Astrocyte of the hippocampus (primary cell): Measurements from ENCODE around the gene TERT.
"Not testable (repeated sequence)": the region's sequence is repeated elsewhere in the genome, so short reads cannot be mapped to it uniquely, and the experiment has no call there.

Source experiments
- DNase-seq: peaks from one replicate; pipeline ENCODE4 v3.0.0; 2011; ENCODE audit warnings: low read depth, low spot score

TERT gene

DNA sequence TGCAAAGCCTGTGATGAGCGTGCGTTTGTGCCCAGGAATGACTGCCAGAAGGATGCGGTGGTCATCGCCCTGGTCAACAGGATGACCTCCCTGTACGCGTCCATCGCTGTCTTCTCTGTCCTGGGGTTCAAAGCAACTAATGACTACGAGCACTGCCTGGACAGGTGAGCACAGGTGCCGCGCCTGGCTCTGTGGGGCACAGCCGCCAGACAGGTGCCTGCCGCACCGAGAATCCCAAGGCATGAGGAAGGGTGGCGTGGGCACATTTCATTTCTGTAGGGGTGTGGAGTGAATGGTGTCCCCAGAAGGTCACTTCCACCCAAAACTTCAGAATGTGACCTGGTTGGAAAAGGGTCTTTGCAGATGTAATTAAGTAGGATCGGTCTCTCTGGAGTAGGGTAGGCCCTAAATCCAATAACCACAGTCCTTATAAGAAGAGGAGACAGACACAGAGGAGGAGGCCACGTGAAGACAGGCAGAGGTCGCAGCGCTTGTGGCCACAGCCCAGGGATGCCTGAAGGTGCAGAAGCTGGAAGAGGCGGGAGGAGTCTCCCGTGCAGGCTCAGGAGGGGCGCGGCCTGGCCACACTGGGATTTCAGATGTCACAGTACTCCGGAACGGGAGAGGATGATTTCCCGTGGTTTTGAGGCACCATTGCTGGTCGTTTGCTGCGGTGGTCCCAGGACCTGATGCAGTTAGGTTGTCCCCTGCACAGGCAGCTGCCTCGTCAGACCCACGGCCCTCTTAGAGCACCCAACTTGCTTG, 54.2 kb downstream of the TERT start:
- no peak for DNase-seq

DNA sequence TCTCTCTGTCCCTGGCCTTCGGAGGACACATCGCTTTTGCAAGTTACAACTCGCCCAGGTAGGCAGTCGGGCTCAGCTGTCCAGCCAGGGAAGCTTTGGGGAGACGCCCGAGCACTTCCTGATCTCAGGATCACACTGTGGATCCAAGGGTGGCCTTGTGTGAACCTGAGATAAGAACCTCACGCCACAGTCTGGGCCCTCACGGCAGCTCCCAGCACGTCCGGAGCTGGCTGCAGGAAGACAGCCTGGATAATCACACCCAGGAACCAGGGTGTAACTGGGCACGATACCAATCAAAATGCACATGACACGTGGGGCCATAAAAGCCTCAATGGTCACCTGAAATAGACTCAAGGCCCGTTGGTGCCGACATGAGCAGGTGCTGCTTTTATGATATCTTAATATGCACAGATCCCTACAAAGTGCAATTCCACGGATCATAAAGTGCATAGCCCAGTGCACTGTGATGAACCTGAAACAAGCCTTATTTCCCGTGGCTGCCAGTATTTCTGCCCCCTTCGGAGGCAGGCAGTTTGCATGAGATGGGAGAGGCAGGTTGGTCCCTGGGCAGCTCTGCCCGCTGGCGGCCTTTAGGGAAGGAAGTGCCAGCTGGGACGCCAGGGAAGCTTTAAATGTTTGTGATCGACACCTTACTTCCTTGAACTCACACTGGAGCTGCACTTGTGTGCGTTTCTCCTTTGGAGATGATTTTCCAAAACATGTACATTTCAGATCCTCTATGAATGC, 55.2 kb downstream of the TERT start:
- DNase-seq: no peak

DNA sequence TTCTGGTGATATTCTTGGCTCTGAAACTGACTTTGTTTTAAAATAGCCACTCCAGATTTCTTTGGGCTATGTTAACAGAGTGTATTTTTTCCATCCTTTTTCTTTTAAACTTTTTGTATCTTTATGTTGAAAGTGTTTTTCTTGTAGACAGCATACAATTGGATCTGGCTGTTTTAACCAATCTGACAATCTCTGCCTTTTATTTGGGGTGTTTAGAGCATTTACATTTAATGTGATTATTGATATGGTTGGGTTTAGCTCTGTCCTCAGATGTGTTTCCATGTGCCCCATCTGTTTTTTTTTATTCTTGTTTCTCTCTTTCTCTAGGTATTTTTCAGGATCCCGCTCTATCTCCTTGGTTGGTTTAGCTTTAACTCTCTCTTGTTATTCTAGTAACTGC, 59.0 kb downstream of the TERT start:
- no peak for DNase-seq

- DNase-seq: no peak
Observed at GRCh38 chr5:1235379-1235778, 59.5 kb downstream of the TERT start.

GRCh38 chr5:1232780-1233179, 62.1 kb downstream of the TERT start:
- DNase-seq: no peak

DNA sequence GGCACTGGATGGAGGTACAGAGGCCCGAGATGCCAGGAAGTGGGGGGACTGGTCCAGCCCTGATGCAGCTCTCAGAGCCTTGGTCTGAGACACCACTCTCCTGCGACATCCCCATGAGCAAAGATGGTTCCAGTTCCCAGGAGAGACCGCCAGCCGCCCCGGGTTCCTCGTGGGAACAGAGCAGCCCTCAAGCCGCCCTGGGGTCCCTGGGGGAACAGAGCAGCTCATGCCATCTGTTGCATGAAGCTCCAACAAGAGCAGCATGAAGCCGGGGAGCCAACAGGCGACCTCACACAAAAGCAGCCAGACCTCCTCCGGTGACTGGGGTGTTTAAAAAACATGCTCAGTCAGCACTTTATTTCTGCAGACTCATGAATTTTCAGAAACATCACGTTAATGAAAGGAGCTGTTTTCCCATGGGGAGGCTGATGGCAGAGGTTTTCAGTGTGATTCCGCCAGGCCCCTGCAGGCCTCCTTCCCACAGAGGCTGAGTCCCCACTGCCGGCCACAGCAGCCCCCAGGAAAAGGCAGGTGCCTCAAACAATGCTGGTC, 63.4 kb downstream of the TERT start:
- no peak for DNase-seq

DNA sequence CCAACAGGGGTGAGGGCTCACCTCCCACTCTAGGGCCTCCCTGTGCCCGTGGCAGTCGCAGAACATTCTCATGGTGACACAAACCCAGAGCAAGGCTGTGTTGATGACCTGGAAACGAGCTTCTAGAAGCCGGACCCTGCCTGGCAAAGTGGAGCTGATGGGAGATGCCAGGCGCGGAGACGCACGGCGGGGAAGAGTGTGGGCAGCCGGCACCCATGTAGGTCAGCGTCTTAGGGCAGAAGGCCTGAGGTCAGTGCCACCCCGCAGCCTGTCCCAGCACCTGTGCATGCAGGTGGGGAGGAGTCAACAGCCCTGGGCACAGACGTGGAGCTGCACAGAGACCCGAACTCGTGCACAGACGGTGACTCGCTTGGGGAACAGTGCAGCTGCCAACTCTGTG, 64.3 kb downstream of the TERT start:
- DNase-seq: no peak

- no peak for DNase-seq
Observed at GRCh38 chr5:1229822-1230221, 65.0 kb downstream of the TERT start.

GRCh38 chr5:1229023-1229422, 65.8 kb downstream of the TERT start:
- DNase-seq: not testable (repeated sequence)

- no peak for DNase-seq
Observed at GRCh38 chr5:1228120-1228519, 66.7 kb downstream of the TERT start.

GRCh38 chr5:1227667-1228066, 67.2 kb downstream of the TERT start:
- DNase-seq: no peak

DNA sequence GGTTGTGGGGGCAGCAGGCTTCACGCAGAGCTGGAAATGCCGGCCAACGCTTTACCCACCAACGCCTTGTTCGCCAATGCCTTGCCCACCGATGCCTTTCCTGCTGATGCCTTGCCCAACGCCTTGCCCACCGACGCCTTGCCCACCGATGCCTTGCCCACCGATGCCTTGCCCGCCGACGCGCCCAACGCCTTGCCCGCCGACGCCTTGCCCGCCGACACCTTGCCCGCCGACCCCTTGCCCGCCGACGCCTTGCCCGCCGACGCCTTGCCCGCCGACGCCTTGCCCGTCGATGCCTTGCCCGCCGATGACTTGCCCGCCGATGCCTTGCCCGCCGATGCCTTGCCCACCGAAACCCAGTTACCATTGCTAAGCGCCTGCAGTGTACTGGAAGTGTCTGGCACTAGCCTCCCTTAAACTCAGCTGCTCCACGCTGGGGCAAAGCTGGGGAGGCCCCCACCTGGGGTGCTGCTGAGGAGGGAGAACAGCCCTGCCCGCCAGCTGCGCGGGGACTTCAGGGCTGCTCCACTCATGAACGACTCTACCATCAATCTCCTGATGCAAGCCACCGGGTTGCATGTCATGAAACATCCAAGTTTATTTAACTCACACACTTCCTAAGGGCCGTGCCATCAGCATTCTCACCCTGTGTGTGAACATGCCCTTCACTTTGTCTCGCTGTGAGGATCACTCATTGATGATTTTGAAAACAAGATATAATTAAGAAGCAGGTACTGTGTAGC, 67.9 kb downstream of the TERT start:
- no peak for DNase-seq

DNA sequence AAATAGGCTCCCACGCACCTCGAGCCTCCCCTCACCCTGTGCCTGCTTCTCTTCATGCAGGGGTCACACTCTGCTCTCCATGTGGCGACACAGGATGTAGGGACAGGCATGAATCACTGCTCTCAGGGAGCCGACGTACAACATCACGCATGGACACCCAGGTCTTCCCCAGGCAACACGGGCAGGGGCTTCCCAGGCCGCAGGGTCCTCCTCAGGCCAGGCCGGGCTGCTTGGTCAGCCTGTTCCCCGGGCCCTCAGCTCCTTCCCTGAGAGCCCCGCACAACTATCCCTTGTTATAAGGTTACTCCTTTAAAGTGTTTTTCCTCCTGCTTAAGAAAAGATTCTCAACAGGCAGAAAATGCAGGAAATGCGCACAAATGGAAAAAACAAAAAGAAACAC, 68.6 kb downstream of the TERT start:
- no peak for DNase-seq

GRCh38 chr5:1225081-1225480, 69.8 kb downstream of the TERT start, which contains the start of gene SLC6A18:
SLC6A18 (plus strand) TSS chr5:1225381; CDS start chr5:1225478, 97 bp downstream.
- no peak for DNase-seq

- DNase-seq: no peak
Observed at GRCh38 chr5:1224631-1225030, 70.2 kb downstream of the TERT start.

- DNase-seq: no peak
Observed at GRCh38 chr5:1223278-1223670, 71.6 kb downstream of the TERT start.

GRCh38 chr5:1222621-1223277, 72.1 kb downstream of the TERT start:
- no peak for DNase-seq

- DNase-seq: no peak
Observed at GRCh38 chr5:1222147-1222546, 72.7 kb downstream of the TERT start.

DNA sequence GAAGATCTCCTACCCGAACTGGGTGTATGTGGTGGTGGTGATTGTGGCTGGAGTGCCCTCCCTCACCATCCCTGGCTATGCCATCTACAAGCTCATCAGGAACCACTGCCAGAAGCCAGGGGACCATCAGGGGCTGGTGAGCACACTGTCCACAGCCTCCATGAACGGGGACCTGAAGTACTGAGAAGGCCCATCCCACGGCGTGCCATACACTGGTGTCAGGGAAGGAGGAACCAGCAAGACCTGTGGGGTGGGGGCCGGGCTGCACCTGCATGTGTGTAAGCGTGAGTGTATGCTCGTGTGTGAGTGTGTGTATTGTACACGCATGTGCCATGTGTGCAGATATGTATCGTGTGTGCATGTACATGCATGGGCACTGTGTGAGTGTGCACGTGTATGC, 73.1 kb downstream of the TERT start:
- DNase-seq: no peak

GRCh38 chr5:1220831-1221230, 74.0 kb downstream of the TERT start:
- DNase-seq: no peak

DNA sequence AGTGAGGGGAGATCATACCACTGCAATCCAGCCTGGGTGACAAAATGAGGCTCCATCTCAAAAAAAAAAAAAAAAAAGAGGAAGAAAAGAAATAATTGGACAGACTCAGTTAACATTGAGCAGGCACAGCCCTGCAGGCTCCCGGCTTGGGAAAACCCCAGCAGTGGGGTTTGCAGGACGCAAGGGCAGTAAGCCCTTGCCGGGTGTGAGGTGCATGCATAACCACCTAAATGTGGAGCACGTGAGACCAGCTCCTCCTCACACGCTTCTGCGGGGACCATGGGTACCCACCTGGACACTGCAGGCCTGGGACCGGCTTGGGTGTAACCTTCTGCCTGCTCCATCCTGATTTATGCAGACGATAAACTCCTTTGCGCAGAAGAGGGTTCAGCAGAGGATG, 74.5 kb downstream of the TERT start:
- DNase-seq: no peak

DNA sequence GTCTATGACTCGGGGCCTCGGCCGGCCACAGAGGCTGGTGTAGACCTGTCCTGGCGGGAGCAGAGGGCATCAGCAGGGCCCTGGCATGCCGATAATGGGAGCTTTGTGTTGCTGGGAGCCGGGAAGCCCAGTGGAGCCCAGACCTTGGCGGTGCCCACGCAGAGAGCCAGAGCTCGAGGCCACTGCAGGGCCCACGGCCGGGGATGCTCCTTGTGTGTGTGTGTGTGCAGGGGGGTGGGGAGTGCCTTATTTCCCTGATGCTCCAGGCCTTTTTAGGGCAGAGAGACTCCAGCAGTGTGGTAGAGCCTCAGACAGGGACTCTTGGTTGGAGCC, 75.1 kb downstream of the TERT start:
- no peak for DNase-seq
